Activated CD4-positive, alpha-beta memory T cell treated with anti-CD3 and anti-CD28 coated beads, Interleukin-2, amount 10 ng/mL, durations not matched to agents 7 days and 5 days (primary cell): Measurements from ENCODE around the gene ACER1. TPM values are rescaled to one million over a fixed set of nuclear protein-coding genes. Genes with fewer than 3 reads are reported as not detected.
"Not testable (repeated sequence)": the region's sequence is repeated elsewhere in the genome, so short reads cannot be mapped to it uniquely, and the experiment has no call there.

Experiments
- CTCF ChIA-PET: fragments of 350-600 bp; sonication (Branson Sonifier 250); formaldehyde crosslinking; loops from one replicate; lab custom pipeline; 2021; ENCODE audit warnings: antibody characterized with exemption, inconsistent platforms; lab: Charles Lee
- POLR2A ChIA-PET: fragments of 350-600 bp; sonication (Branson Sonifier 250); formaldehyde crosslinking; loops from one replicate; lab custom pipeline; 2021; ENCODE audit warnings: antibody characterized with exemption; lab: Charles Lee
- DNase-seq: peaks from one replicate; pipeline ENCODE4 v3.0.0-alpha.2; 2020
- H3K27ac Mint-ChIP-seq: one replicate; pipeline ENCODE4 v1.8.0; 2021; ENCODE audit warnings: mild to moderate bottlenecking, mixed read lengths
- H3K27me3 Mint-ChIP-seq: one replicate; pipeline ENCODE4 v1.8.0; 2021; ENCODE audit warnings: mixed read lengths
- H3K36me3 Mint-ChIP-seq: one replicate; pipeline ENCODE4 v1.8.0; 2021; ENCODE audit warnings: low read depth, mixed read lengths
- H3K4me1 Mint-ChIP-seq: one replicate; pipeline ENCODE4 v1.8.0; 2021; ENCODE audit warnings: mixed read lengths
- H3K4me3 Mint-ChIP-seq: one replicate; pipeline ENCODE4 v1.8.0; 2021; ENCODE audit warnings: mild to moderate bottlenecking, mixed read lengths
- H3K9me3 Mint-ChIP-seq: one replicate; pipeline ENCODE4 v1.8.0; 2021; ENCODE audit warnings: mixed read lengths
- total RNA-seq, 2 experiments: library from RNA; stranded (reverse); gene quantifications; one replicate each; pipeline ENCODE4 v1.2.3, GENCODE V29; 2021

Gene ACER1
- total RNA-seq, 2 experiments from 2014 or later, result 0.15 to 0.30 TPM

DNA sequence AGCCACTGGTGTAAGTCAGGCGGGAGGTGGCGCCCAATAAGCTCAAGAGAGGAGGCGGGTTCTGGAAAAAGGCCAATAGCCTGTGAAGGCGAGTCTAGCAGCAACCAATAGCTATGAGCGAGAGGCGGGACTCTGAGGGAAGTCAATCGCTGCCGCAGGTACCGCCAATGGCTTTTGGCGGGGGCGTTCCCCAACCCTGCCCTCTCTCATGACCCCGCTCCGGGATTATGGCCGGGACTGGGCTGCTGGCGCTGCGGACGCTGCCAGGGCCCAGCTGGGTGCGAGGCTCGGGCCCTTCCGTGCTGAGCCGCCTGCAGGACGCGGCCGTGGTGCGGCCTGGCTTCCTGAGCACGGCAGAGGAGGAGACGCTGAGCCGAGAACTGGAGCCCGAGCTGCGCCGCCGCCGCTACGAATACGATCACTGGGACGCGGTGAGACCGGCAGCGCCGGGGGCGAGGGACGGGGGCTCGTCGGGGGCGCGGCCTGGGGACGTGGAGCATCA is 39.2 kb upstream of the ACER1 start, which contains the start of gene ALKBH7:
Gene ALKBH7, plus strand, starts transcription at position 201 of the 502 bp plus-strand sequence. Its CDS starts 27 bp downstream, at position 228.
- peak; percentile 97 for DNase-seq
- Mint-ChIP-seq H3K27ac (peak within 1 kb of the TSS; percentile 94), H3K27me3 (no peaks in the 10 kb centered on the region), H3K9me3 (no peaks in the 10 kb centered on the region), H3K36me3 (peaks cover 17% of the 10 kb centered on the region), H3K4me1 (peaks cover 13% of the 10 kb centered on the region), H3K4me3 (peak within 1 kb of the TSS; percentile 87)
- CTCF ChIA-PET, result interaction anchor here (0.5 to 1.4 kb wide), 9 partner anchors 10 to 1958 kb away, joined by 3 to 8 read pairs (median 4); partner anchors contain the start of genes CLPP, GPR108 and KHSRP
- POLR2A ChIA-PET, result interaction anchor here (0.9 to 2.8 kb wide), 8 partner anchors 9 to 750 kb away, joined by 3 to 34 read pairs (median 6); partner anchors contain the start of genes CLPP, DENND1C, GTF2F1 and KHSRP

- ChIA-PET CTCF (no interaction called here), POLR2A (no interaction called here)
- Mint-ChIP-seq H3K27me3 (no peaks in the 10 kb centered on the region), H3K27ac (peak overlapping the region; percentile 16), H3K9me3 (no peaks in the 10 kb centered on the region), H3K36me3 (peaks cover 43% of the 10 kb centered on the region), H3K4me3 (no peak overlapping the region), H3K4me1 (peaks cover 18% of the 10 kb centered on the region)
- no peak for DNase-seq
Measured at GRCh38 chr19:6364353-6364752, 30.9 kb upstream of the ACER1 start.

DNA sequence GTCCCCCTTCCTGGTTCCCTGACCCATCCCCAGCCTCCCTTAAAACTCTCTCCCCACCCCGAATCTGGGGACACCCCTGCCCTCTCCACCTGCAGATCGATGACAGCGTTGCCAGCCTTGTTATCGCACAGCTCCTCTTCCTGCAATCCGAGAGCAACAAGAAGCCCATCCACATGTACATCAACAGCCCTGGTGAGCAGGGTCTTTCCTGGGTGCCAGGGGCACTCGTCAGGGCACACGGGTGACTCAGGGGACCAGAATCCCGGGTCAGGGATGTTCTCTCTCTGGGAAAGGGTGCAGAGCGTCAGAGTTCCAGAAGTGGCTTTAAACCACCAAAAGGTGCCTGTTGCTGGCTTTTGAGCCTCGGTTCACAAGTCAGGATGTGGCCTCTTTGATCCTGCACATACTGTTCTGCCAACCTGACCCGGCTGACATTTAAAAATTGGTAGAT is 29.0 kb upstream of the ACER1 start:
- Mint-ChIP-seq H3K27ac (peak overlapping the region; percentile 93), H3K4me3 (peak overlapping the region; percentile 87), H3K27me3 (no peaks in the 10 kb centered on the region), H3K9me3 (no peaks in the 10 kb centered on the region), H3K4me1 (peaks cover 18% of the 10 kb centered on the region), H3K36me3 (peaks cover 30% of the 10 kb centered on the region)
- DNase-seq, result peak; percentile 48
- ChIA-PET POLR2A (interaction anchor here (1.5 to 4.3 kb wide), 2 partner anchors 11 to 740 kb away, joined by 3 to 34 read pairs; partner anchors contain the start of genes ALKBH7, SAFB and SAFB2), CTCF (interaction anchor here (0.6 to 1.0 kb wide), 2 partner anchors 10 to 191 kb away, joined by 4 read pairs; partner anchors contain the start of gene ALKBH7)

- Mint-ChIP-seq H3K27ac (peak overlapping the region; percentile 93), H3K27me3 (no peaks in the 10 kb centered on the region), H3K36me3 (peaks cover 29% of the 10 kb centered on the region), H3K4me3 (peak overlapping the region; percentile 87), H3K4me1 (peaks cover 18% of the 10 kb centered on the region), H3K9me3 (no peaks in the 10 kb centered on the region)
- POLR2A ChIA-PET, result interaction anchor here (1.5 to 4.3 kb wide), 2 partner anchors 11 to 739 kb away, joined by 3 to 34 read pairs; partner anchors contain the start of genes ALKBH7, SAFB and SAFB2
- CTCF ChIA-PET, result interaction anchor here (0.6 kb wide), 1 partner anchor 192 kb away, joined by 4 read pairs; no protein-coding TSS in a partner anchor
- DNase-seq, result no peak
Measured at GRCh38 chr19:6362027-6362350, 28.6 kb upstream of the ACER1 start.

DNA sequence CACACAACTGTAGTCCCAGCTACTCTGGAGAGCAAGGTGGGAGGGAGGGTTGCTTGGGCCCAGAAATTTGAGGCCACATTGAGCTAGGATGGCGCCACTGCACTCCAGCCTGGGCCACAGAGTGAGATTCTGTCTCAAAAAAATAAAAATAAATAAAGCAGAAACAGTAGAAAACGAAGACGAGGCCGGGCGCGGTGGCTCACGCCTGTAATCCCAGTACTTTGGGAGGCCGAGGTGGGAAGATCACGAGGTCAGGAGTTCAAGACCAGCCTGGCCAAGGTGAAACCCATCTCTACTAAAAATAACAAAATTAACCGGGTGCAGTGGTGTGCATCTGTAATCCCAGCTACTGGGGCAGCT is 27.4 kb upstream of the ACER1 start:
- not testable (repeated sequence) for DNase-seq, H3K9me3 Mint-ChIP-seq, H3K27ac Mint-ChIP-seq, H3K27me3 Mint-ChIP-seq
- POLR2A ChIA-PET, result interaction anchor here (0.6 to 4.3 kb wide), 5 partner anchors 10 to 122 kb away, joined by 3 to 34 read pairs (median 7); partner anchors contain the start of genes ALKBH7, GTF2F1 and KHSRP
- peaks cover 18% of the 10 kb centered on the region for H3K4me1 Mint-ChIP-seq
- H3K4me3 Mint-ChIP-seq, result peak overlapping the region; percentile 87
- peaks cover 23% of the 10 kb centered on the region for H3K36me3 Mint-ChIP-seq
- CTCF ChIA-PET, result interaction anchor here (0.6 to 1.0 kb wide), 3 partner anchors 12 to 582 kb away, joined by 3 to 8 read pairs (median 3); partner anchors contain the start of gene ALKBH7

GRCh38 chr19:6360445-6360844 is 27.0 kb upstream of the ACER1 start:
- H3K27me3 Mint-ChIP-seq, H3K4me3 Mint-ChIP-seq, H3K9me3 Mint-ChIP-seq, H3K27ac Mint-ChIP-seq, DNase-seq: not testable (repeated sequence)
- Mint-ChIP-seq H3K4me1 (peaks cover 18% of the 10 kb centered on the region), H3K36me3 (peaks cover 19% of the 10 kb centered on the region)
- ChIA-PET CTCF (interaction anchor here (0.6 kb wide), 1 partner anchor 582 kb away, joined by 3 read pairs; no protein-coding TSS in a partner anchor), POLR2A (interaction anchor here (0.6 to 4.3 kb wide), 3 partner anchors 13 to 123 kb away, joined by 3 to 34 read pairs (median 7); partner anchors contain the start of genes ALKBH7 and GTF2F1)

DNA sequence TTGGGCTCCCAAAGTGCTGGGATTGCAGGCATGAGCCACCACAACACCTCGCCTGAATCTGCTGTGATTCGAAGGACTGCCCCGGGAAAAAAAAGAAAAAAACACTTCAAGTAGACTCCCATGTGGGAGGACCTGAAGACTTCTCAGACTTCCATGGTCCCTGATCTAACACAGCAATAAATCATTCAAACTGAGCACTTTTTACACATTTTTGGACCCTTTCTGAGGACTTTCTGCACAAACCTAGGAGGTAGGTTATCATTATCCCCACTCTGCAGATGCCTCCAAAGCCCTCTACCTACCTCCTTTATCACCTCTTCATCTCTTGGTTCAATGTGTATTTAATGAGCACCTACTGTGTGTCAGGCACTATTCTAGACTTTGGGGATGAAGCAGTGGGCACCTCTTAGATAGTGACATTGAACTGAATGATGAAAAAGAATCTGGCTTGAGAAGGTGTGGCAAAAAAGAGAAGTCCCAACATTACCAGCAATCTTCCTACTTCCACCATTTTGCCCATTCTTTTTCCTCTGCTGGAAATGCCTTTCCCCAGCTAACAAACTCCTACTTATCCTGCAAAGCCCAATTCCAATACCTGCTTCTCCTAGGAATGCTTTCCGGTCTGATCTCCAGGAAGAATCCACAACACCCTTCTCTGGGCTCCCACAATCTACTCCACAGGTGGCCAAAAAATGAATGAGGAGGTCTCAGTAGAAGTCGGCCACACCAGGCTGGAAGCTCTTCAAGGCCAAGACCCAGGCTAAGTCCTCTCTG is 26.3 kb upstream of the ACER1 start:
- Mint-ChIP-seq H3K27ac (no peak overlapping the region), H3K4me1 (peaks cover 18% of the 10 kb centered on the region), H3K9me3 (no peaks in the 10 kb centered on the region), H3K4me3 (no peak overlapping the region), H3K36me3 (peaks cover 14% of the 10 kb centered on the region), H3K27me3 (no peaks in the 10 kb centered on the region)
- DNase-seq, result no peak
- CTCF ChIA-PET, result no interaction called here
- POLR2A ChIA-PET, result interaction anchor here (4.3 kb wide), 1 partner anchor 13 kb away, joined by 34 read pairs; the partner anchor contains the start of gene ALKBH7

DNA sequence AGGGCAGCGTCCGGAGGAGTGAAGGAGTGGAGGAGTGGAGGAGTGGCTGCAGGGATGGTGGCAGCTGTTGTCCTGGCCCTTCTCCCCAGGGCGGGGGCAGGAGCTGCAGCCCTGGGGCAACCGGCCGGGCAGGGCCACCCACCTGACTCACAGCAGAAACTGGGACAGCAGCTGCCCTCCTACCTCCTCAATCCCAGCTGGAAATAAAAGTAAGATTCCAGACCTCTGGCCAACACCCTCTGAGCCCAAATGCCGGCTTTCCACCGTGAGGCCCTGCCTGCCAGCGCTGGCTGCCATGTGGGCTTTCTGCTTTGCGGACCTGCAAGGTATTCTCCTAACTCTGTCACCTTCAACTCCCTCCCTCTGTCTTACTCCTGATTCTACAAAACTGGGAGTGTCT is 24.6 kb upstream of the ACER1 start:
- ChIA-PET POLR2A (no interaction called here), CTCF (no interaction called here)
- peaks cover 6% of the 10 kb centered on the region for H3K36me3 Mint-ChIP-seq
- no peaks in the 10 kb centered on the region for H3K27me3 Mint-ChIP-seq
- no peak overlapping the region for H3K27ac Mint-ChIP-seq
- no peaks in the 10 kb centered on the region for H3K9me3 Mint-ChIP-seq
- no peak overlapping the region for H3K4me3 Mint-ChIP-seq
- peaks cover 10% of the 10 kb centered on the region for H3K4me1 Mint-ChIP-seq
- no peak for DNase-seq

- Mint-ChIP-seq H3K27me3 (no peaks in the 10 kb centered on the region), H3K9me3 (no peaks in the 10 kb centered on the region), H3K4me3 (no peak overlapping the region), H3K4me1 (peaks cover 3% of the 10 kb centered on the region), H3K36me3 (peaks cover under 1% of the 10 kb centered on the region), H3K27ac (no peak overlapping the region)
- ChIA-PET POLR2A (no interaction called here), CTCF (no interaction called here)
- no peak for DNase-seq
Measured at GRCh38 chr19:6357174-6357573, 23.8 kb upstream of the ACER1 start.

DNA sequence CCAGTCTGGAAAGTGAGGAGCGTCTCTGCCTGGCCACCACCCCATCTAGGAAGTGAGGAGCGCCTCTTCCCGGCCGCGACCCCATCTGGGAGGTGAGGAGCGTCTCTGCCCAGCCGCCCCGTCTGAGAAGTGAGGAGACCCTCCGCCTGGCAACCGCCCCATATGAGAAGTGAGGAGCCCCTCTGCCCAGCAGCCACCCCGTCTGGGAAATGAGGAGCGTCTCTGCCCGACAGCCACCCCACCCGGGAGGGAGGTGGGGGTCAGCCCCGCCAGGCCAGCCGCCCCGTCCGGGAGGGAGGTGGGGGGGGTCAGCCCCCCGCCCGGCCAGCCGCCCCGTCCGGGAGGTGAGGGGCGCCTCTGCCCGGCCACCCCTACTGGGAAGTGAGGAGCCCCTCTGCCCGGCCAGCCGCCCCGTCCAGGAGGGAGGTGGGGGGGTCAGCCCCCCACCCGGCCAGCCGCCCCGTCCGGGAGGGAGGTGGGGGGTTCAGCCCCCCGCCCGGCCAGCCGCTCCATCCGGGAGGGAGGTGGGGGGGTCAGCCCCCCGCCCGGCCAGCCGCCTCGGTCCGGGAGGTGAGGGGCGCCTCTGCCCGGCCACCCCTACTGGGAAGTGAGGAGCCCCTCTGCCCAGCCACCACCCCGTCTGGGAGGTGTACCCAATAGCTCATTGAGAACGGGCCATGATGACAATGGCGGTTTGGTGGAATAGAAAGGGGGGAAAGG is 22.1 kb upstream of the ACER1 start:
- H3K4me3 Mint-ChIP-seq, H3K36me3 Mint-ChIP-seq, H3K27me3 Mint-ChIP-seq, POLR2A ChIA-PET, H3K4me1 Mint-ChIP-seq, CTCF ChIA-PET, DNase-seq, H3K27ac Mint-ChIP-seq, H3K9me3 Mint-ChIP-seq: not testable (repeated sequence)

DNA sequence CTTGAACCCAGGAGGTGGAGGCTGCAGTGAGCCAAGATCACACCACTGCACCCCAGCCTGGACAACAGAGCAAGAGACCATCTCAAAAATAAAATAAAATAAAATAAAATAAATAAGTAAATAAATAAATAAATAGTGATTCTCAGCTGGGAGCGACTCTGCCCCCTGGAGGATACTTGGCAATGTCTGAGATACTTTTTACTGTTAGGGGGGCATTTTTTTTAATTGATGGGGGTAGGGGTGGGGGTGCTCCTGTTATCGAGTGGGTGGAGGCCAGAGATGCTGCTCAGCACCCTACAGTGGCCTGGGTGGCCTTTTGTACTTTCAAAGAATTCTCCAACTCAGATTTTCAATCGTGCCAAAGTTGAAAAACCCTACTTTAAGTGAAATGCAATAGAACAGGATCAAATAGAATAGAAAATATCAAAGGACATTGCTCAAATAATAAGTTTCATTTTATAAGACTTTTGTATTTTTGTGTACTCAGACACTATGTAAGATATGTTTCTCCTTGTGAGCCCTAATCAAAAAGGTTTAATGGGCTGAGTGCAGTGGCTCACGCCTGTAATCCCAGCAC is 20.8 kb upstream of the ACER1 start:
- H3K4me3 Mint-ChIP-seq, result no peak overlapping the region
- ChIA-PET CTCF (no interaction called here), POLR2A (no interaction called here)
- H3K27ac Mint-ChIP-seq, result no peak overlapping the region
- H3K9me3 Mint-ChIP-seq, result no peaks in the 10 kb centered on the region
- H3K4me1 Mint-ChIP-seq, result no peaks in the 10 kb centered on the region
- H3K27me3 Mint-ChIP-seq, result no peaks in the 10 kb centered on the region
- no peak for DNase-seq
- H3K36me3 Mint-ChIP-seq, result no peaks in the 10 kb centered on the region
